ENCODE measurements around the gene SMARCD2. TPM values are rescaled to one million over a fixed set of nuclear protein-coding genes. Genes with fewer than 3 reads are reported as not detected.

SMARCD2 gene
- total RNA-seq, 4 donors from 2014 or later: 112 to 136 (median 127) TPM

DNA sequence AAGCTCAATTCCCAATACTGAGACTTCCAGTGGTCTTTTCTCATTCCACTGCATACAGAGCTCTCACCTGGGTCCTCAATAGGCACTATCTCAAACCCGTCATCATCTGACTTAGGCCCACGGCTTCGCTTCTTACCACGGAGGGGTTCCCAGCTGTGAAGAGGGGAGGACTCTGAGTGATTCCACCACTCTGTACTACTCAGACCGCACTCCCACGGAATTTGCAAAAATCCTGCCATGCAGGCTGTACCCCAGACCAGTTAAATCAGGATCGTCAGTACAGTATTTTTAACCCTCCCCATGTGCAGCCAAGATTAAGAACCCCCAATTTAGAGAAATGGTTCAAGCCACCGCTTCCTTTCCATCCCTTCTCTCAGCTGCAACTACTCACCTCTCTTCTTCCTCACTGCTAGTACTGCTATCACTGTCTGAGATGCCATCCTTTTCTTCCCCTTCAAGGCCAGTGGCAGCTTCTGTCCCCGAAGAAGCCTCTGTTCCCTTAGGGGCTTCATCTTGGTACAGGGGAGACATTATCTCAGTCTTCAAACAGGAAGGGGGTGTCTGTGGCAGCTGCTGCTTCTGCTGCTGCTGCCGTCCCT lies 21.4 kb downstream of the SMARCD2 start:
- H3K27me3 ChIP-seq: no peaks in the 10 kb centered on the region
- 84% methylated on average over 10 of the region's 10 CpGs for WGBS
- no peak overlapping the region for H3K4me3 ChIP-seq
- intact Hi-C loops (cut with DNase I): no loop called here
- peaks cover 83 to 100% (median 96%) of the 10 kb centered on the region in 4 donors for H3K36me3 ChIP-seq
- peaks cover 7 to 18% (median 12%) of the 10 kb centered on the region in 4 donors for H3K4me1 ChIP-seq
- no peak for DNase-seq (ENCODE audit: extremely low spot score)
- H3K27ac ChIP-seq (replicated peaks in 1 of 4): no peak overlapping the region
- H3K9me3 ChIP-seq: no peaks in the 10 kb centered on the region
- TF ChIP-seq POLR2AphosphoS5 (IDR thresholded peaks at IDR 0.05) (no peak), EP300 (IDR thresholded peaks at IDR 0.05) (no peak), POLR2A (IDR thresholded peaks at IDR 0.05; ENCODE audit: low read depth) (no peak)
- TF ChIP-seq, protein P1, sequence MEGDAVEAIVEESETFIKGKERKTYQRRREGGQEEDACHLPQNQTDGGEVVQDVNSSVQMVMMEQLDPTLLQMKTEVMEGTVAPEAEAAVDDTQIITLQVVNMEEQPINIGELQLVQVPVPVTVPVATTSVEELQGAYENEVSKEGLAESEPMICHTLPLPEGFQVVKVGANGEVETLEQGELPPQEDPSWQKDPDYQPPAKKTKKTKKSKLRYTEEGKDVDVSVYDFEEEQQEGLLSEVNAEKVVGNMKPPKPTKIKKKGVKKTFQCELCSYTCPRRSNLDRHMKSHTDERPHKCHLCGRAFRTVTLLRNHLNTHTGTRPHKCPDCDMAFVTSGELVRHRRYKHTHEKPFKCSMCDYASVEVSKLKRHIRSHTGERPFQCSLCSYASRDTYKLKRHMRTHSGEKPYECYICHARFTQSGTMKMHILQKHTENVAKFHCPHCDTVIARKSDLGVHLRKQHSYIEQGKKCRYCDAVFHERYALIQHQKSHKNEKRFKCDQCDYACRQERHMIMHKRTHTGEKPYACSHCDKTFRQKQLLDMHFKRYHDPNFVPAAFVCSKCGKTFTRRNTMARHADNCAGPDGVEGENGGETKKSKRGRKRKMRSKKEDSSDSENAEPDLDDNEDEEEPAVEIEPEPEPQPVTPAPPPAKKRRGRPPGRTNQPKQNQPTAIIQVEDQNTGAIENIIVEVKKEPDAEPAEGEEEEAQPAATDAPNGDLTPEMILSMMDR (IDR thresholded peaks at IDR 0.05): no peak

DNA sequence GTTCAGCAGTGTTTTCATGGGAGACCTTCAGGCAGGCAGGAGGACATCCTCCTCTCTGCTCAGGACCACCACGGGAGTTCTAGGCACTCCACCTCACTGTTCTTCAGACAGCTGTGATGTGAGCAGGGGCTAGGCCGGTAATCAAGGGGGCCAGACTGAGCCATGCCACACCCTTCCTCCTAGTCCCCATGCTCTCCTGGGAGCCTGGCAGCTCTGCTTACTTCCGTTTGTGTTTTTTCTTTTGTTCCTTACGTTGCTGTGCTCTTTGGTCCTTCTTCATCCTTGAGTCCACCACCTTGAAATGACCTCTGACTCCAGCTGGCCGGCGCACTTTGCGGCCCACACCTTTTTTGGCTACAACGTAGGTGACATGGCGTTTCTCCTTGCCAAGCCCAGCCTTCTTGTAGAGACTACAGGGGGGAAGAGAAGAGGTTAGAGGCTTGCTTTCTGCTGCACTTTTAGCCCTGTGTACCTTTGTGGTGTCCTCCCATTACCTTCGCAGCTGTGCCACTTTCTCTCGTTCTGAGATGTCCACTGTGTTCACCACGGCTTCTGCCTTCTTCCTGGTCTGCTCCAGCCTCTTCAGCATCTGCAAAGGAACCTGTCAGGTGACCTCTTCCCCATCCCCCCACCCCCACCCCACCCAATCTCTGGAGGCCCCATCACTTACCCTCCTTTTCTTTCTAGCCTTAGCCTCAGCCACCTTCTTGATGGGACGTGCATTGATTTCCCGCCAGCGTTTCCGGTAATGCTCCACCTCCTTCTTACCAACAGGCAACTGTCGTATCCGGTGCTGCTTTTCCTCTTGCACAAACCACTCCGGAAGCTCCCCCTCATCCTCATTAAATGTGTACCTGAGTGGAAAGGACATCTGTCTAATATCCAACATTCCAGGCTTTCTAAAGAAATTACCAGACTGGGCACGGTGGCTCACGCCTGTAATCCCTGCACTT lies 22.6 kb downstream of the SMARCD2 start:
- Histone ChIP-seq H3K9me3 (no peaks in the 10 kb centered on the region), H3K36me3 (peaks cover 90 to 100% (median 100%) of the 10 kb centered on the region in 4 donors), H3K27me3 (no peaks in the 10 kb centered on the region), H3K4me3 (no peak overlapping the region), H3K27ac (replicated peaks in 1 of 4) (peak overlapping the region in 1 of 4 donors; percentile 51), H3K4me1 (peaks cover 0 to 9% (median 4%) of the 10 kb centered on the region in 4 donors)
- intact Hi-C loops (cut with DNase I): no loop called here
- TF ChIP-seq POLR2AphosphoS5 (IDR thresholded peaks at IDR 0.05): no peak
- TF ChIP-seq, protein P1 (IDR thresholded peaks at IDR 0.05): no peak
- no peak for TF ChIP-seq EP300 (IDR thresholded peaks at IDR 0.05)
- no peak for DNase-seq (ENCODE audit: extremely low spot score)
- 75% methylated on average over 21 of the region's 21 CpGs for WGBS

DNA sequence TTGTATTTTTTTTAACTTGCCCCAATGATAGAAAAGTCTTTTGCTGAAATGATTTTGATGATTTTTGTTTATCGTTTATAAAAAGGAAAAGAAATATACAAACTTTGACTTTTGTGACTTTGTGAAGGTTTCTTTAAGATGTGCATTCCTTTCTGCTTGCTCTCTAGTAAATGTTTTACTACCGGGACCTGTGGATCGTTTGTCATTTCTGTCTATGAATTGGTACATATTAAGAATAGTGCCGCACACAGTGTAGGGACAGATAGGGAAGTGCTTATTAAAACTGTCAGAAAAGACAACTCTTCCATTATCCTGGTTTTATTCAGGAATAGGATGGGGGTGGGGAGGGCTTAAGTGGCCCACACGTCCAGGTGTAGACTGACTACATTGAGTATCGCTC lies 23.4 kb downstream of the SMARCD2 start:
- Histone ChIP-seq H3K4me1 (peaks cover 0 to 9% (median 2%) of the 10 kb centered on the region in 4 donors), H3K9me3 (no peaks in the 10 kb centered on the region), H3K27me3 (no peaks in the 10 kb centered on the region), H3K27ac (replicated peaks in 1 of 4) (no peak overlapping the region), H3K4me3 (no peak overlapping the region), H3K36me3 (peaks cover 90 to 100% (median 100%) of the 10 kb centered on the region in 4 donors)
- no peak for DNase-seq (ENCODE audit: extremely low spot score)
- 67% methylated on average over 6 of the region's 6 CpGs for WGBS
- TF ChIP-seq EP300 (IDR thresholded peaks at IDR 0.05) (no peak), POLR2A (IDR thresholded peaks at IDR 0.05; ENCODE audit: low read depth) (no peak), POLR2AphosphoS5 (IDR thresholded peaks at IDR 0.05) (no peak)
- TF ChIP-seq, protein P1 (IDR thresholded peaks at IDR 0.05): no peak
- intact Hi-C loops (cut with DNase I): no loop called here

DNA sequence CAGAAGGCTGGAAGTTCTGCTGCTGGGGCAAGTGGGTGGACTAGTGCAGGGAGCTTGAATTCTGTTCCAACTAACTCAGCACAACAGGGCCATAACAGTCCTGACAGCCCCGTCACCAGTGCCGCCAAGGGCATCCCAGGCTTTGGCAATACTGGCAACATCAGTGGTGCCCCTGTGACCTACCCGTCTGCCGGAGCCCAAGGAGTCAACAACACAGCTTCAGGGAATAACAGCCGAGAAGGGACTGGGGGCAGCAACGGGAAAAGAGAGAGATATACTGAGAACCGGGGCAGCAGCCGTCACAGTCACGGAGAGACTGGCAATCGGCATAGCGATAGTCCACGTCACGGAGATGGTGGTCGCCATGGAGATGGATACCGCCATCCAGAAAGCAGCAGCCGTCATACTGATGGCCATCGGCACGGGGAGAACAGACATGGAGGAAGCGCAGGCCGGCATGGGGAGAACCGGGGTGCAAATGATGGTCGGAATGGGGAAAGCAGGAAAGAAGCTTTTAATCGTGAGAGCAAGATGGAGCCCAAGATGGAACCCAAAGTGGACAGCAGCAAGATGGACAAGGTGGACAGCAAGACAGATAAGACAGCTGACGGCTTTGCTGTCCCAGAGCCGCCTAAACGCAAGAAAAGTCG lies 24.6 kb downstream of the SMARCD2 start:
- peaks cover 0 to 9% (median 2%) of the 10 kb centered on the region in 4 donors for H3K4me1 ChIP-seq
- 95% methylated on average over 25 of the region's 27 CpGs for WGBS
- H3K4me3 ChIP-seq: no peak overlapping the region
- intact Hi-C loops (cut with DNase I): no loop called here
- TF ChIP-seq, protein P1 (IDR thresholded peaks at IDR 0.05): no peak
- TF ChIP-seq POLR2A (IDR thresholded peaks at IDR 0.05; ENCODE audit: low read depth): no peak
- TF ChIP-seq POLR2AphosphoS5 (IDR thresholded peaks at IDR 0.05): no peak
- no peak for TF ChIP-seq EP300 (IDR thresholded peaks at IDR 0.05)
- no peak overlapping the region for H3K27ac ChIP-seq (replicated peaks in 1 of 4)
- H3K36me3 ChIP-seq: peaks cover 90 to 100% (median 100%) of the 10 kb centered on the region in 4 donors
- no peaks in the 10 kb centered on the region for H3K9me3 ChIP-seq
- DNase-seq (ENCODE audit: extremely low spot score): no peak
- no peaks in the 10 kb centered on the region for H3K27me3 ChIP-seq
